NCI-H1417 treated with DMSO at 0.1 percent for 48 hours (cell line): ENCODE results near the gene IL7R.

Experiments used
- DNase-seq: peaks from one replicate; lab custom pipeline; 2025; lab: John Stamatoyannopoulos, UW

IL7R gene, protein sequence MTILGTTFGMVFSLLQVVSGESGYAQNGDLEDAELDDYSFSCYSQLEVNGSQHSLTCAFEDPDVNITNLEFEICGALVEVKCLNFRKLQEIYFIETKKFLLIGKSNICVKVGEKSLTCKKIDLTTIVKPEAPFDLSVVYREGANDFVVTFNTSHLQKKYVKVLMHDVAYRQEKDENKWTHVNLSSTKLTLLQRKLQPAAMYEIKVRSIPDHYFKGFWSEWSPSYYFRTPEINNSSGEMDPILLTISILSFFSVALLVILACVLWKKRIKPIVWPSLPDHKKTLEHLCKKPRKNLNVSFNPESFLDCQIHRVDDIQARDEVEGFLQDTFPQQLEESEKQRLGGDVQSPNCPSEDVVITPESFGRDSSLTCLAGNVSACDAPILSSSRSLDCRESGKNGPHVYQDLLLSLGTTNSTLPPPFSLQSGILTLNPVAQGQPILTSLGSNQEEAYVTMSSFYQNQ

DNA sequence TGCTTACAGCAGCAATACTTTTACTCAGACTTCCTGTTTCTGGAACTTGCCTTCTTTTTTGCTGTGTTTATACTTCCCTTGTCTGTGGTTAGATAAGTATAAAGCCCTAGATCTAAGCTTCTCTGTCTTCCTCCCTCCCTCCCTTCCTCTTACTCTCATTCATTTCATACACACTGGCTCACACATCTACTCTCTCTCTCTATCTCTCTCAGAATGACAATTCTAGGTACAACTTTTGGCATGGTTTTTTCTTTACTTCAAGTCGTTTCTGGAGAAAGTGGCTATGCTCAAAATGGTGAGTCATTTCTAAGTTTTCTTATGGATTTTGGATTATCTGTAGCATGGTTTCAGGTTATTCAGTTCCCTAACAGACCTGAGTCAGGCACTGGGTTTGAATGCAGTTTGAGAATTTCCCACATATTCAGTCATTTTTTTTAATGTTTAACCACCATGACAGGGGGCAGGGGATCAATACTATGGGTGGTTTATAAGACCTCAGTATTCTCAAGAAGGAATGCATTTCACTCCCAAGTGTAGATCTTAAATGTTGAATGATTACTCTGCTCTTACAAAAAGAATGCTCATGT is at the start of gene IL7R:
TSS of gene IL7R (plus strand) at position 127 of the 587 bp plus-strand sequence. CDS start at position 214, 87 bp downstream.
- no peak for DNase-seq

DNA sequence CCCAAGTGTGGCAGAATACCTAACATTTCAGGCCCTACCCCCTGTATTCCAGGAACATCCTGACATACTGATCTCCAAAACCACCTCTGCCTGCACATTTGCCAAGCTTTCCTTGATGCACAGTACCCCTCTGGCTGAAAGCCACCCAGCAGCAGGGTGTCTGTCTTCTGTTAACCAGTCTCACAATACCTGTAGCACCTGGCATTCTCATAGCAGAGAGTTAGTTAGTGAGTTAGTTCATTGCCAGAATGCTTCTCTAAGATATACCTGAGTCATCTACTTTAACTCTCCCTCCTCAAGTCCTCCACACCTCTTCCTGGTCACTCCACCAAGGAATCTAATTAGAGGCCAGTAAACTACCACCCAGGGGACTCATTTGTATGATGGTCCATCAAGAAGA is 46.1 kb upstream of the IL7R start:
- DNase-seq: no peak

DNA sequence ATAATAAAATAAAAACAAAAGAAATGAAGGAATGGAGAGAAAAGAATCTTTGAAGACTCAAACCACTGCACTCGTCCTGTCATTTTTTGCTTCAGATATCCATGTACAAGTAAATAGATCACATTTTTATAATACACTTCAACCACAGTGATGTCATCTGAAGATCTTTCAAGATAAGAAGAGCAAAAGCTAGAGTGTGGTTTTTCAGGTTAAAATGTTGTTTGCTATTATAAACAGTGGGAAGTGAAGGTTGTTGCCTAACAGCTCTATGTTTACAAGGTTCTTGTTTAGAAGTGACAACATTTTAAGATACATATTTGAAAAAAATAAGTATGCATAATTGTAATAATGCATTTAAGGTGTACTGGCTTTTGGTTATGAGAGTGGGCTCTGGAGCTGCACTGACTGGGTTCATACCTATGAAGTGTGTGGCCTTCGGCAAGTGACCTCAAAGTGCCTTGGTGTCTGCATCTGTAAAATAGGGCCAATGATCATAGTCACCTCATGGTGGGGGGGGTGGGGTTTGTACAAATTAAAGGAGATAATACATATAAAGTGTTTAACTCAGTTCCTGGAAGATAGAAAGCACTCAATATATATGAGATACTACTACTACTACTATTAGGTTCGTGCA is 45.5 kb upstream of the IL7R start:
- DNase-seq: no peak

DNA sequence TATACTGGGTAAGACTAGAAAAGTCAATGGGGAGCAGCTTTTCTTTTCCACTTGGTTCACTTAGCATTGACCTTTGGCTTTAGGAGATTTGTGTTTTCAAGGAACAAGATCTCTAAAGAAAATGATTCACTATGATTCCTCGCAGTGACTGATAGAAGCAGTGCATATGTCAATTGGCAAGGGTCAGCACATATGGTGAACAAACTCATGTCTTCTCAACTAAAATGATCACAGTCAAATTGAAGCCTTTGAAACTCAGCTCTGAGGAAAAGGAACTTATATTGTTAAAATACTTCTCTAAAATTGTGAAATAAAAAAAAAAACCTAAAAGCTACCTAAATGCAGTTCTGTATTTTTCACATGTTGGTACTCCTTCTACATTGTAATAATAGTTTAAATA is 43.2 kb upstream of the IL7R start:
- DNase-seq: no peak

DNA sequence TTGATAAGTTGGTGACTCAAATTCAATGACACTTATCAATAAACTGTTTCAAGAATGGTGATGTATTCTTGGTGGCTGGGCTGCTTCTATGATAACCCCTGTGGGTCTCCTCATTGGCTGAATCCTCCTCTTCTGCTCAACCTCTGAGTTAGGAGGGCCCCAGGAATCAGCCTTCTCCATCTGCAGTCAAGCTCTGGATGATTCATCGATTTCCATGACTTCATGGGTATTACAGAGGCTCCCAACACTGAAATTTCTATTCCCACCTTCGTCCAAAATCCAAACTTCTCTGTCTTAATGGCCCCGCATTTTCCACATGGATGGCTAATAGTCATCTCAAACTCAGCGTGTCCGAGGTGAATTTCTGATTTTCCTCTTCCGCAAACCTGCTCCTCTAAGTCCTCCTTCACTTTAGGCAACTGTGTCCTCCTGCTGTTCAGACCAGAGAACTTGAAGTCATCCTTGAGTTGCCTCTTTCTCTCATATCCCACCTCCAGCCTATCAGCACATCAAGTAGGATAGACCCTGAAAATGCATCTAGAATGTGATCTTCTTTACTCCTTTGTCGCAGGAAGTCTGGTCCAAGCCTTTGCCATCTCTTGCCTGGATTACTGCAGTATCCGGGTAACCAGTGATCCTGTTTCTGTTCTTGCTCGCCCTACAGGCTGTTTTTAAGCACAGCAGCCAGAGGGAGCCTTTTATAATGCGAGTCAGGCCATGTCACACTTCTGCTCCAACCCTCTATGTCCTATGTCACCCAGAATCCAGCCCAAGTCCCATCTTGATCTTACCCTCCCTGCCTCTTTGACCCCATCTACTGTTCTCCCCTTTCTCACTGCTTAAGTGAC is 41.4 kb upstream of the IL7R start:
- peak; percentile 3 for DNase-seq

DNA sequence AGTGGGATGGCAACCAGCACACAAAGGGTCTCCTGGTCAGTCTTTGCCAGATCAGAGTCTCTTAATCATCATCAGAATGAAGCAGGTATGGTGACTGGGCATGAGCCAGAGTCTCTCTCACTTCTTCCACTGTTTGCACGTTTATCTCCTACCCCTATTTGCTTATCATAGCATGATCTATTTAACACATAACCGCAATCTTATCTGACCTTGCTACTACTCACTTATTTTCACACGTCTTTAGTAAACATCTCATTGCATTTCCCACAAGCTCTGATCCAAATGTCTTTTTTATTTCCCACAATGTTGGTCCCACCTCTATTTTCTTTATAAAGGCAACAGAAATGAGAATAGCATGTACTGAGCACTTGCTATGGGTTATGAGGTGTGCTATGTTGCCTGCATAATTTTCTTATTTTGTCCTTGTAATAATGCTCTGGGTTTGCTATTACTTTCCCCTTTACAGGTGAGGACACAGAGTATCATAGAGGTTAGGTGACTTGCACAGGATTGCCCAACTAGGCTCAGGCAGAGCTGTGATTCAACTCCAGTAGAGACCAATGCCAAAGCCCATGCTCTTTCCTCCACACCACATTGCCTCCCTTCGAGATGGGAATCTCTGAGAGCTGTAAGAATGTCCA is 39.7 kb upstream of the IL7R start:
- DNase-seq: no peak

DNA sequence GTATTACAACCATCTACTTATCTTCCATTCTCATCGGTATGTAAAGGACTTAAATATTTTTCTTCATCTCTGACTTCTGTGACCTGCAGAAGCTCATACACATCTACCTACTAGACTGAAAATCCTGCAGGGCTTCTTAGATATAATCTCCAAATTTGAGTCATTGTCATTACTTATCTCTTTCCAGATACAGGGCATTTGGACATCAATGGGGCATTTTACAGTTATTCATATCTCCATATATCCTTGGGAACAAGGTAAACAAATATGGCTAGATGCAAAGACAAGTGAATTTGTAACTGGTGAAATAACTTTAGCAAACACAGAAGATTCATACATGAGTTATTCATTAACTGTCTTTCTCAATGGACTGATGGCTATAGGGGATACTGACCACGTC is 37.7 kb upstream of the IL7R start:
- DNase-seq: no peak

DNA sequence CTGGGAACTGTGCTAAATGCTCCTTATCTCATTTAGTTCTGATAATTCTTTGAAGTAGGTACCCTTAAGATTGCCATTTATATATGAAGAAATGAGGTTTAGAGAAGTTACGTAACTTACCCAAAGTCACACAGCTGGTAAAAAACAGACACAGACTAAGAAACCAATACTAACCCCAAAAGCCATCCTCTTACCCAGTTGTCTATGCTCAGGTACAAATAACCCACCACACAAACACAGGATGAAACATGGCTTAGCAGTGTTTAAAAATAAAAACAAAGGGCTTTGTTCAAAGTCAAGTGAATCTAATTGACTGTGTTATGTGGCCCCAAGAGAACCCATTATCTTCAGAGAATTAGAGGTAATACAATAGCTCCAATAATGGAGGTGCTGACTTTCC is 37.0 kb upstream of the IL7R start:
- DNase-seq: no peak

DNA sequence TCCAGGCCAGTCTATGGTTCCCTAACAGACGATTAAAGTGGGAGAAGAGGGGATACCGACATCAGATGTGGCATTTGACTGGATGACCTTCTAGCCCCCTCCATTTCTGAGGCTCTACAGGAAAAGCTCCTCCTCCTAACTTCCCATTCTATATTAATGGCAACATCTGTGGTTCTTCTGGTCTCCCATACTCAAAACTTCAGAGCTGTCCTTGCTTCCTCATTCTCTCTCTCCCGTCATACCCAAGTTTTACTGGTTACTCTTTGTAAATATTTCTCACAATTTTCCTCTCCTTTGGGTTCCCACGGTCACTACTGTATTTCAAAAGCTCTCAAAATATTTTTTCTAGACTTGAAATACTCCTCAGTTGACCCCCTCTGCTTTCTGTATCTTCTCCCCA is 36.0 kb upstream of the IL7R start:
- no peak for DNase-seq

DNA sequence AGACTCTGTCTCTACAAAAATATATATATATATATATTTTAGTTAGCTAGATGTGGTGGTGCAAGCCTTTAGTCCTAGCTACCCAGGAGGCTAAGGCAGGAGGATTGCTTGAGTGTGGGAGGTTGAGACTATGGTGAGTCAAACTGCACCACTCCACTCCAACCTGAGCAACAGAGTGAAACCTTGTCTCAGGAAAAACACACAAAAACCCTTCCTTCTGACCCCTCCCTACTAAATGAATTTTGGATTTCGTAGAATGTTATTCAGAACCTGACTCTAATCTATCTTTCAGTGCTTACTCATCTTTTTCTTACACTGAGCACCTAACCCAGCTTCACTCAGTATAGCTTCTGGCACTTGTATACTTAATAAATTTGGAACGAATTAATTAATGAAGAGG is 35.2 kb upstream of the IL7R start:
- no peak for DNase-seq

DNA sequence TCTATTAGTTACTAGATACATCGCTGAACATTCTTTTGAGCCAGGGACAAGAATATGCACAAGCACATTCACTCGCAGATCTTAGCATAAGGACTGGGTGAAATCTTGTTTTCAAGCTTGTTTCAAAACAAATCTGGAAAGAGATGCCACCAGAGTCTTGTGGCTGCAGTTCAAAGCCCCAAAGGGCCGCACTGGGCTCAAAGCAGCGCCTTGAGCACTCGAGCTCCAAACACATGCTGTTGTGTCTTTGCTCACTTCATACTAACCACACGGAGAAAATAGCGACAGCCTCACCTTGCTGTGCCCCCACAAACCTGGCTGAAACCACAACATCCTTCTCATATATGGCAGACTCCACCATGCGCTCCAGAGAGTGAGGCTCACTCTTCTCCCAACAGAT is 34.2 kb upstream of the IL7R start:
- DNase-seq: no peak

DNA sequence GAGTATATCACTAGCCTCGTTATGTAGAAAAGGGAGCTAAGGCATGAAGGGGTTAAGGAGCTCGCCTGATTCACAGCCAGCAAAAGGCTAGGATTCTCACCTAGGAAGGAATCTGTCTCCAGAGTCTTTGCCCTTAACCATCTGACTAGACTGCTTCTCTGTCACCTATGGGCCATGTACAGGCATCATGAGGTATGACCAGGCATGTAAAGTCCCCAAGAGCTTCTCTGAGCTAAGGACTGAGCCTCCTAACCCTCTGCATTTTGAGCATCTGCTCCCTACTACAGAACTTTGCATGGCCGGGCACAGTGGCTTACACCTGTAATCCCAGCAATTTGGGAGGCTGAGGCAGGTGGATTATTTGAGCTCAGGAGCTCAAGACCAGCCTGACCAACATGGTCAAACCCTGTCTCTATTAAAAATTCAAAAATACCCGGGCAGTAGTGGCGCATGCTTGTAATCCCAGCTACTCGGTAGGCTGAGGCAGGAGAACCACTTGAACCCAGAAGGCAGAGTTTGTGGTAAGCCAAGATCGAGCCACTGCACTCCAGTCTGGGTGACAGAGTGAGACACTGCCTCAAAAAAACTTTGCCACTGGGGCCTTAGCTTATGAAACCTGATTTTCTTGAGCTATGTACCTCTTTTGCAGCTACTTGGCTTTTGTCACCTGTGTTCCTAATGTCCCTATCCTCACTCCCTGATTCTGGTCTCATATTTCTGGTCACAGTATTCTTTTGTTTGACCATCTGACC is 33.2 kb upstream of the IL7R start:
- DNase-seq: no peak

DNA sequence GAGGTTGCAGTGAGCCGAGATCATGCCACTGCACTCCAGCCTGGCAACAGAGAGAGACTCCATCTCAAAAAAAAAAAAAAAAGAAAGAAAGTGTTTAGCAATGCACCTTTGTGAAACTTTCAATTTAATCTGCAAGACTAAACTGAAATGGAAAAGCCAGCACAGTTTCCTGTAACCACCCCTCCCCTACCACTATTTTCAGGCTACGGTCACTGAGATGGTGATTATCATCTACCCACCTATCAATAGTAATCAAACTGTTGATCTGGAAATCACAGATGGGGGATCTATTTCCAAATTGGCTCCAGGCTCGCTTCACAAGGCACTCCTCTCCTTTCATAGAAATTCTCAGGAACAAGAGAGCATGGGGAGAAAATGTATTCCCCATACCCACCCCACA is 30.6 kb upstream of the IL7R start:
- no peak for DNase-seq

DNA sequence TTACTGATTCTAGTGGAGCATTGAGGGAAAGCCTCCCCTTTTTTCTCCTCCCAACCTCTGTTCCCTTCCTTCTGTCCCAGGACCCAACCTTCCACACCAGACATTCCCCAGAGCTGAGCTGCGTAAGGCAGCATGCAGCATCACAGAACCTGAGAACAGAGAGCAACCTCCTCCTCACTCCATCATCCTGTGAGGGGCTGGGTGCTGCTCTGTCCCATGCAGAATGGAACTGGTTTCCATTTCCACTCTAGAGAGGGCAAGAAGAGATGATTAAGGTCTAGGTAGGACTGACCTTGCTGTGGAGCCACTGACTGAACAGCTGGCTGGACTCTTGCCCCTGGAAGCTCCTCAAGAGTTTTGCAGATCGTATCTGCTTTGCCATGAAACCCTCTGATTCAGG is 30.1 kb upstream of the IL7R start:
- DNase-seq: no peak

DNA sequence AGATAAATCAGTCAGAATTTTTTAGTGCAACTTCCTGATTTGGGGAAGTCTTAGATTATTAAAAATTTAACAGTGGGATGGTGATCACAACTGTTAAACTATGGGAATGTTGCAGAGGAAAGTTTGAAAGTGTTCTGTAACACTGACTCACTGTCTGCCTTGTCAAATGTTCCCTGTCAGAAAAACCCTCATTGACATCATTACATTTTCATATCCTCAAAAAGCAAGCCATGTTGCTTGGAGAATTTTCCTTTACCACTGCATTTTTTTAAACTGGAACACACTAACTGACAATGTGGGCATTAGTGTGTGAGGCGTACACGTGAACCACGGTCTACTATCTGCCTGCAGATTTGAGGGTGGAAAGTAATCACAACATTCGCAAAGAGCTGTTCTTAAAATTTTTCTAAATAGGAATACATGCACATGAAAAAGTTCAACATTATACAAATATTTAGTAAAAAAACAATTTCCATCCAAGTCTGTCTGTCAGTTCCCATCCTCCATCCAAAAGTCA is 28.6 kb upstream of the IL7R start:
- DNase-seq: no peak

DNA sequence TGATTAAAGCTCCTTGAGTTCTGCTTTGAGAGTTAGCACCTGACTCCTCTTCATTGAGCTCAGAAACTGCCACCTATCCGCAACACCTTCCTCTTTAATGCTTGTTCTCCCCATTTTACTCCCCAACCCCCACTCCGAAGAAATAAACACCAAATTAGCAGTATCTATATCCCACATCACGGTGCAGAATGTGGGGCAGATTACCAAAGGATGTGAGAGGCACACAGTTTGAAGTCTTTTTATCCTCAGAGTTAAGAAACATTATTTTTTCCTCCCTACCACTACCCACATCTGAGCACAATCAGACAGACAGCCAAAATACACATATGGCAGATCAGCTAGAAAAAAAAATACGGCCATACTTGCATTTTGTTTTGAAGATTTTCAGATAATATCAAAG is 26.1 kb upstream of the IL7R start:
- no peak for DNase-seq

DNA sequence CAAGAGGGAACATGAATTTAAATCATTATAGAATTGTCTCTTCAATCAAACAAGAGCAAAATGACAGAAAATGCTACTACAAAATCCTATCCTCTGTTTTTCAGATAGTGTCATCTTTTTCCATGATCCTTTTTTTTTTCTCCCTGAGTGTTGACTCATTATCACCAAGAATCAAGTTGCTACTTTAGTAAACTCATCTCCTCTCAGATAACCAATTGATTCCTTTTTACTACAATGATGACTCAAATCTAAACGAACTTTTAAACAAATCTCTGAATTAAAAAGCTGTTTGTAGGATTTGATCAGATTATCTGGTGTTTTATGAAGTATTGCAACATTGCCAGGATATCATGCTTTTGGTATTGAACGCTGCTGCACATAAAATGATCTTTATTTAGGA is 23.9 kb upstream of the IL7R start:
- no peak for DNase-seq

DNA sequence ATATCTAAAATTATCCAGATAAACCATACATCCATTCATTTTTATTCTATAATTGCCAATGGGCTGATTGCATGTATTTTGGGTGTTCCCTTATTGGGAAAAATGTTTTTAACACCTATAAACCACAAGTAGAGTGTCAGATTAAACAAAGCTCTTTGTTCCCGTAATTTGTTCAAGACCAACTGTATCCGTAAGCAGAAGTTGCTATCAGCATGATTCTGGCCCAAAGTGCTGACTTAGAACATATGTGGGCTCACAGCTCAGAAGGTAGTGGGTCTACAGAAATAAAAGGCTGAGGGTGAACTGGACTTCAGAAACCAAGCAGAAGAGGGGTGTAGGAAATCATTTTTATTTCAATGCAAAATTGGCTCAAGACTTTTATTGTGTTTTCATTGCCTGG is 23.5 kb upstream of the IL7R start:
- DNase-seq: no peak

DNA sequence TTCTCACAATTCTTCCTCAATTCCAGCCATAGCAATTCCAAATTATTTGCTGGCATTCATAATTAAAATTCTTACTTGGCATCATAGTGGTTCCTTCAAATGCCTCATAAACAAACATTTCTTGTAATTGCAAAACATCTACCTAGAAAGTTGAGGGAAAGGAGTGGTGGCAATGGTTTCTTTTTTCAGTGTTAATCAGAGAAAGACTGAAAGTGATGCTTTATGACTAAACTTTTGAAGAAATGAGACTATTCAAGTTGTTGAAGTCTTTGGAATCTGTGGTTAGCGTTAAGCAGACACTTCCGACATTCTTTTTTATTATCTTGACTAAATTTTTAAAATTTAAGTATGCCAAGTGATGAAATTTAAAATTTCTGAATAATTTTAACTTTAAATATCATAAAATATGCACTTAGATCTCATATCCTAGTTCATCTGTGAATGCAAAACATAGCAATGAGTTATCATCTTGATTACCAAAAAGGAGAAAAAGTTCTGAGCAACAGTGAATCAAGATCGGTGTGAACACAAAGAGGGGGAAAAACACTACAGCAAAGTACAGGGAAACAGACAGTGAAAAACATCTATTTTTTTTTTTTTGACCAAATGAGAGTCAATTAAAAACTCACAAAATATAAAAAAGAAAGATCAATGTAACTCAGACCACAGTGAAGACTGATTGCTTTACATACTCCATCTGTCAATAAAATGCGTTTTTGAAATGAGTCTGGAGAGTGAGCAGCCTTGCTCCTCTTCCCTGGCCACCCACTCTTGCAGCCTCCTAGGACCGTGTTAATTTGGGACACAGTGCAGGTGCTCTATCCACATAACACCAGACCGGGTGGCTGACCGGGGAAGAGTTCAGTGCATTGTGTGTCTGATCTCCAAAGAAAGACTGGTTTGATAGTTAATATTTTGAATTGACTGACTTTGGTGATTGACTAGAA is 20.6 kb upstream of the IL7R start:
- no peak for DNase-seq
